GM23338 (cell line): ENCODE data around the gene NYAP2. TPM values are rescaled to one million over a fixed set of nuclear protein-coding genes. Genes with fewer than 3 reads are reported as not detected.

Experiments used
- ATAC-seq: fragments of 200-7000 bp; cut with Tn5 transposase; 3 replicates; pipeline ENCODE4 v1.9.1; 2020
- DNase-seq: peaks from one replicate; pipeline ENCODE4 v3.0.0-alpha.2; 2015; ENCODE audit warnings: low spot score
- H2AFZ ChIP-seq: fragments of 200-600 bp; sonication (generic); 2 replicates; pipeline ENCODE4 v1.8.0; 2016; ENCODE audit warnings: antibody characterized with exemption, mild to moderate bottlenecking, moderate library complexity
- H3F3A ChIP-seq: fragments of 200-600 bp; sonication (generic); replicated peaks from 2 replicates; pipeline ENCODE4 v1.8.0; 2017; ENCODE audit warnings: antibody characterized with exemption, mixed run types, low read depth
- H3K27ac ChIP-seq: fragments of 200-600 bp; sonication (generic); 2 replicates; pipeline ENCODE4 v1.6.1; 2016; ENCODE audit warnings: low read depth
- H3K27me3 ChIP-seq: fragments of 200-600 bp; sonication (generic); 2 replicates; pipeline ENCODE4 v1.8.0; 2016; ENCODE audit warnings: mild to moderate bottlenecking, mixed run types, moderate library complexity; ENCODE audit not compliant: insufficient read depth
- H3K36me3 ChIP-seq: fragments of 200-600 bp; sonication (generic); 2 replicates; pipeline ENCODE4 v1.8.0; 2016; ENCODE audit warnings: mild to moderate bottlenecking; ENCODE audit not compliant: insufficient read depth
- H3K4me1 ChIP-seq: fragments of 200-600 bp; sonication (generic); 2 replicates; pipeline ENCODE4 v1.8.0; 2016; ENCODE audit warnings: mild to moderate bottlenecking, moderate library complexity; ENCODE audit not compliant: insufficient read depth
- H3K4me2 ChIP-seq: fragments of 200-600 bp; sonication (generic); 2 replicates; pipeline ENCODE4 v1.7.1; 2017; ENCODE audit warnings: mixed run types
- H3K4me3 ChIP-seq: fragments of 200-600 bp; sonication (generic); 2 replicates; pipeline ENCODE4 v1.6.1; 2016; ENCODE audit warnings: mixed run types
- H3K79me2 ChIP-seq: fragments of 200-600 bp; sonication (generic); replicated peaks from 2 replicates; pipeline ENCODE4 v1.8.0; 2017; ENCODE audit warnings: mild to moderate bottlenecking; ENCODE audit not compliant: insufficient read depth
- H3K9me2 ChIP-seq: fragments of 200-600 bp; sonication (generic); 2 replicates; pipeline ENCODE4 v1.8.0; 2017; ENCODE audit not compliant: insufficient read depth
- H4K20me1 ChIP-seq: fragments of 200-600 bp; sonication (generic); replicated peaks from 2 replicates; pipeline ENCODE4 v1.8.0; 2017; ENCODE audit warnings: mild to moderate bottlenecking; ENCODE audit not compliant: insufficient read depth
- H3K27ac Mint-ChIP-seq: 2 replicates; pipeline ENCODE4 v1.8.0; 2020; ENCODE audit warnings: inconsistent platforms, mild to moderate bottlenecking, moderate library complexity, mixed read lengths
- H3K27me3 Mint-ChIP-seq: 3 replicates; pipeline ENCODE4 v1.8.0; 2022; ENCODE audit warnings: low read depth, mild to moderate bottlenecking, moderate library complexity, mixed read lengths, inconsistent platforms; ENCODE audit not compliant: insufficient read depth, poor library complexity
- H3K36me3 Mint-ChIP-seq: 3 replicates; pipeline ENCODE4 v1.8.0; 2021; ENCODE audit warnings: low read depth, mild to moderate bottlenecking, inconsistent platforms, moderate library complexity, mixed read lengths
- H3K4me1 Mint-ChIP-seq: 3 replicates; pipeline ENCODE4 v1.8.0; 2020; ENCODE audit warnings: mild to moderate bottlenecking, inconsistent platforms, mixed read lengths
- H3K4me3 Mint-ChIP-seq: 3 replicates; pipeline ENCODE4 v1.8.0; 2021; ENCODE audit warnings: moderate library complexity, mild to moderate bottlenecking, inconsistent platforms, mixed read lengths
- H3K9me3 Mint-ChIP-seq: 3 replicates; pipeline ENCODE4 v1.8.0; 2020; ENCODE audit warnings: moderate library complexity, mild to moderate bottlenecking, inconsistent platforms, mixed read lengths
- CREB1 ChIP-seq: fragments of 250-450 bp; sonication (Bioruptor Pico); IDR thresholded peaks from 2 replicates; pipeline ENCODE4 v1.5.0; 2020; ENCODE audit warnings: low read depth, mild to moderate bottlenecking, moderate library complexity
- EZH2 ChIP-seq: fragments of 200-600 bp; sonication (generic); IDR thresholded peaks from one replicate; pipeline ENCODE4 v1.8.0; 2017; ENCODE audit warnings: antibody characterized with exemption, mild to moderate bottlenecking, low read depth; ENCODE audit not compliant: unreplicated experiment
- EZH2phosphoT487 ChIP-seq: fragments of 200-600 bp; sonication (generic); IDR thresholded peaks from one replicate; pipeline ENCODE4 v1.8.1; 2018; ENCODE audit warnings: antibody characterized with exemption; ENCODE audit not compliant: unreplicated experiment
- JUNB ChIP-seq: IDR thresholded peaks from one replicate; pipeline ENCODE4 v1.6.1; 2016; ENCODE audit warnings: antibody characterized with exemption; ENCODE audit not compliant: unreplicated experiment
- NANOG ChIP-seq: IDR thresholded peaks from 2 replicates; pipeline ENCODE4 v1.6.1; 2016; ENCODE audit warnings: antibody characterized with exemption, borderline replicate concordance
- POLR2AphosphoS5 ChIP-seq: IDR thresholded peaks from 2 replicates; pipeline ENCODE4 v1.6.1; 2016; ENCODE audit warnings: antibody characterized with exemption, low read depth
- STAT1 ChIP-seq: IDR thresholded peaks from one replicate; pipeline ENCODE4 v1.6.1; 2016; ENCODE audit warnings: antibody characterized with exemption; ENCODE audit not compliant: unreplicated experiment
- ZNF114 ChIP-seq: fragments of 250-450 bp; sonication (Bioruptor Pico); IDR thresholded peaks from 2 replicates; pipeline ENCODE4 v1.5.0; 2020; ENCODE audit warnings: mild to moderate bottlenecking, moderate library complexity
- ZNF331 ChIP-seq: fragments of 250-450 bp; sonication (Bioruptor Pico); IDR thresholded peaks from 2 replicates; pipeline ENCODE4 v1.5.0; 2020; ENCODE audit warnings: low read depth, mild to moderate bottlenecking, moderate library complexity
- ZNF462 ChIP-seq: fragments of 250-450 bp; sonication (Bioruptor Pico); IDR thresholded peaks from 2 replicates; pipeline ENCODE4 v1.5.0; 2020; ENCODE audit warnings: mild to moderate bottlenecking, moderate library complexity
- polyA plus RNA-seq: library from polyadenylated mRNA; unstranded; fragments of >200 nt; fragmentation: Nextera tagmentation; extraction: Ambion mirVana; gene quantifications from 2 replicates; pipeline ENCODE4 v1.2.1, GENCODE V29; 2016
- total RNA-seq: library from RNA; depleted of rRNA; stranded (reverse); fragments of >200 nt; shearing (Covaris generic); gene quantifications from 2 replicates; pipeline ENCODE4 v1.2.3, GENCODE V29; 2014
- TF ChIP-seq, protein P1 (sequence below), 2 experiments: fragments of 200-600 bp in 1 of 2; sonication (generic) in 1 of 2; conservative IDR thresholded peaks; 2 replicates each; pipeline versions ENCODE4 v1.5.1 to v1.6.1; 2016 to 2017; ENCODE audit warnings: antibody characterized with exemption in 2 of 2, low read depth in 2 of 2, mild to moderate bottlenecking in 2 of 2, moderate library complexity in 1 of 2
- TF ChIP-seq, protein P2 (sequence below): IDR thresholded peaks from 2 replicates; pipeline ENCODE4 v1.6.1; 2016; ENCODE audit warnings: antibody characterized with exemption
- TF ChIP-seq, protein P3 (sequence below): IDR thresholded peaks from one replicate; pipeline ENCODE4 v1.6.1; 2018; ENCODE audit warnings: antibody characterized with exemption; ENCODE audit not compliant: unreplicated experiment

Gene NYAP2
- total and polyA plus RNA-seq, 2 experiments from 2014 or later: not detected

DNA sequence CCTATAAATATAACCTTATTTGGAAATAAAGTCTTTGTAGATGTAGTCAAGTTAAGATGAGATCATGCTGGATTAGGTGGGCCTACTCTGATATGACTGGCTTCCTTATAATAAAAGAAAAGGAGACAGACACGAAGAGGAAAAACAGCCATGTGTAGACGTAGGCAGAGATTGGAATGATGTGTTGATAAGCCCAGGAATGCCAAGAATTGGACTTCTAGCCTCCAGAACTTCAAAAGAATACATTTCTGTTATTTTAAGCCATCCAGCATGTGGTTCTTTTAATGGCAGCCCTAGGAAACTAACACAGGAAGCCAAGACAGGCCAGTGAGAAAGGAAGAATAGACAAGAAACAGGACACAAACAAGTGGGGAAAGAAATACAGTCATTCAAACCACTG, 68.6 kb downstream of the NYAP2 start:
- no peaks in the 10 kb centered on the region for H3K36me3 ChIP-seq
- H3K27me3 ChIP-seq: no peaks in the 10 kb centered on the region; the same call in 1 of the 2 replicates
- H3K27ac Mint-ChIP-seq: no peak overlapping the region
- no peak overlapping the region for H3K27ac ChIP-seq
- DNase-seq (no peak), ATAC-seq (no peak)
- no peaks in the 10 kb centered on the region for H4K20me1 ChIP-seq
- H3K4me2 ChIP-seq: no peak overlapping the region
- no peaks in the 10 kb centered on the region for H3F3A ChIP-seq
- H2AFZ ChIP-seq: no peak overlapping the region
- no peaks in the 10 kb centered on the region for H3K79me2 ChIP-seq
- H3K4me3 Mint-ChIP-seq: no peak overlapping the region
- peaks cover 9% of the 10 kb centered on the region; the same call in 2 of the 3 replicates for H3K36me3 Mint-ChIP-seq
- no peak overlapping the region for H3K4me3 ChIP-seq
- peaks cover 32% of the 10 kb centered on the region for H3K4me1 Mint-ChIP-seq
- H3K9me2 ChIP-seq: peaks cover 15% of the 10 kb centered on the region; the same call in 1 of the 2 replicates
- no peaks in the 10 kb centered on the region for H3K27me3 Mint-ChIP-seq
- TF ChIP-seq, protein P1, sequence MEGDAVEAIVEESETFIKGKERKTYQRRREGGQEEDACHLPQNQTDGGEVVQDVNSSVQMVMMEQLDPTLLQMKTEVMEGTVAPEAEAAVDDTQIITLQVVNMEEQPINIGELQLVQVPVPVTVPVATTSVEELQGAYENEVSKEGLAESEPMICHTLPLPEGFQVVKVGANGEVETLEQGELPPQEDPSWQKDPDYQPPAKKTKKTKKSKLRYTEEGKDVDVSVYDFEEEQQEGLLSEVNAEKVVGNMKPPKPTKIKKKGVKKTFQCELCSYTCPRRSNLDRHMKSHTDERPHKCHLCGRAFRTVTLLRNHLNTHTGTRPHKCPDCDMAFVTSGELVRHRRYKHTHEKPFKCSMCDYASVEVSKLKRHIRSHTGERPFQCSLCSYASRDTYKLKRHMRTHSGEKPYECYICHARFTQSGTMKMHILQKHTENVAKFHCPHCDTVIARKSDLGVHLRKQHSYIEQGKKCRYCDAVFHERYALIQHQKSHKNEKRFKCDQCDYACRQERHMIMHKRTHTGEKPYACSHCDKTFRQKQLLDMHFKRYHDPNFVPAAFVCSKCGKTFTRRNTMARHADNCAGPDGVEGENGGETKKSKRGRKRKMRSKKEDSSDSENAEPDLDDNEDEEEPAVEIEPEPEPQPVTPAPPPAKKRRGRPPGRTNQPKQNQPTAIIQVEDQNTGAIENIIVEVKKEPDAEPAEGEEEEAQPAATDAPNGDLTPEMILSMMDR (conservative IDR thresholded peaks at IDR 0.05; ENCODE audit: low read depth in 2 of 2): no peak
- TF ChIP-seq EZH2phosphoT487: no peak
- TF ChIP-seq POLR2AphosphoS5: no peak
- no peak for TF ChIP-seq NANOG
- TF ChIP-seq STAT1: no peak
- no peak for TF ChIP-seq EZH2
- no peak for TF ChIP-seq ZNF114 (CRISPR knock-in tag)
- TF ChIP-seq, protein P2, sequence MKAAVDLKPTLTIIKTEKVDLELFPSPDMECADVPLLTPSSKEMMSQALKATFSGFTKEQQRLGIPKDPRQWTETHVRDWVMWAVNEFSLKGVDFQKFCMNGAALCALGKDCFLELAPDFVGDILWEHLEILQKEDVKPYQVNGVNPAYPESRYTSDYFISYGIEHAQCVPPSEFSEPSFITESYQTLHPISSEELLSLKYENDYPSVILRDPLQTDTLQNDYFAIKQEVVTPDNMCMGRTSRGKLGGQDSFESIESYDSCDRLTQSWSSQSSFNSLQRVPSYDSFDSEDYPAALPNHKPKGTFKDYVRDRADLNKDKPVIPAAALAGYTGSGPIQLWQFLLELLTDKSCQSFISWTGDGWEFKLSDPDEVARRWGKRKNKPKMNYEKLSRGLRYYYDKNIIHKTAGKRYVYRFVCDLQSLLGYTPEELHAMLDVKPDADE: no peak
- no peak for TF ChIP-seq ZNF462 (CRISPR knock-in tag)
- TF ChIP-seq ZNF331 (CRISPR knock-in tag): no peak
- no peak for TF ChIP-seq CREB1 (CRISPR knock-in tag)
- TF ChIP-seq, protein P3, sequence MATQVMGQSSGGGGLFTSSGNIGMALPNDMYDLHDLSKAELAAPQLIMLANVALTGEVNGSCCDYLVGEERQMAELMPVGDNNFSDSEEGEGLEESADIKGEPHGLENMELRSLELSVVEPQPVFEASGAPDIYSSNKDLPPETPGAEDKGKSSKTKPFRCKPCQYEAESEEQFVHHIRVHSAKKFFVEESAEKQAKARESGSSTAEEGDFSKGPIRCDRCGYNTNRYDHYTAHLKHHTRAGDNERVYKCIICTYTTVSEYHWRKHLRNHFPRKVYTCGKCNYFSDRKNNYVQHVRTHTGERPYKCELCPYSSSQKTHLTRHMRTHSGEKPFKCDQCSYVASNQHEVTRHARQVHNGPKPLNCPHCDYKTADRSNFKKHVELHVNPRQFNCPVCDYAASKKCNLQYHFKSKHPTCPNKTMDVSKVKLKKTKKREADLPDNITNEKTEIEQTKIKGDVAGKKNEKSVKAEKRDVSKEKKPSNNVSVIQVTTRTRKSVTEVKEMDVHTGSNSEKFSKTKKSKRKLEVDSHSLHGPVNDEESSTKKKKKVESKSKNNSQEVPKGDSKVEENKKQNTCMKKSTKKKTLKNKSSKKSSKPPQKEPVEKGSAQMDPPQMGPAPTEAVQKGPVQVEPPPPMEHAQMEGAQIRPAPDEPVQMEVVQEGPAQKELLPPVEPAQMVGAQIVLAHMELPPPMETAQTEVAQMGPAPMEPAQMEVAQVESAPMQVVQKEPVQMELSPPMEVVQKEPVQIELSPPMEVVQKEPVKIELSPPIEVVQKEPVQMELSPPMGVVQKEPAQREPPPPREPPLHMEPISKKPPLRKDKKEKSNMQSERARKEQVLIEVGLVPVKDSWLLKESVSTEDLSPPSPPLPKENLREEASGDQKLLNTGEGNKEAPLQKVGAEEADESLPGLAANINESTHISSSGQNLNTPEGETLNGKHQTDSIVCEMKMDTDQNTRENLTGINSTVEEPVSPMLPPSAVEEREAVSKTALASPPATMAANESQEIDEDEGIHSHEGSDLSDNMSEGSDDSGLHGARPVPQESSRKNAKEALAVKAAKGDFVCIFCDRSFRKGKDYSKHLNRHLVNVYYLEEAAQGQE: no peak
- TF ChIP-seq JUNB: no peak
- peaks cover 8% of the 10 kb centered on the region; the same call in 2 of the 3 replicates for H3K9me3 Mint-ChIP-seq
- peaks cover 19% of the 10 kb centered on the region for H3K4me1 ChIP-seq
